ENCODE data around the gene FAM221A.

- TF ChIP-seq CTCF (IDR thresholded peaks at IDR 0.05) (no peak), POLR2A (IDR thresholded peaks at IDR 0.05) (no peak)
These were observed 24.6 kb upstream of the FAM221A start for GRCh38 chr7:23655433-23655832.
